Measurements from ENCODE around the gene HELZ. TPM values are rescaled to one million over a fixed set of nuclear protein-coding genes. Genes with fewer than 3 reads are reported as not detected.

HELZ gene
- total RNA-seq, 1 donor from 2014 or later, result 14.8 TPM

DNA sequence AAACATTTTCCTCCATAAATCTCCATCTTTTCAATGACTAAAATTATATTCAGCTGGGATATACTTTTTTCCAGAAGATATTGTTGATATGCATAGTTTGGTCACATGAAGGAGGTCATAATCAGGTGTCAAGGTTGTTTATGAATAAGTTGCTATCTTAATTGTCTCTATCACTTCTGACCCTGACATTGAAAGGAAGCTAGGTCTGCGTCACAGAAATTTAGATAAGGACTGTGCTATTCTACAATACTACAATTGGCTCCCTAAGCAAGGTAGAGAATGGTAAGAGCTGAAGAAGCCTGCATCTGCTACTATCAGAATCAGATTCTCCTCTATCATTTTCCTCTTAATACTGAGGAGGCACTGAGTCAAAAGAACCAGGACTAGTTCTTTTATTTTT, 133.2 kb downstream of the HELZ start:
- H3K36me3 ChIP-seq (ENCODE audit: control insufficient read depth, insufficient read depth, low read length), result peaks cover 3% of the 10 kb centered on the region
- no peaks in the 10 kb centered on the region for H3K27me3 ChIP-seq (ENCODE audit: control insufficient read depth, insufficient read depth, low read length)
- no peak overlapping the region for H3K4me3 ChIP-seq (ENCODE audit: low read depth, low read length)
- TF ChIP-seq CTCF (IDR thresholded peaks at IDR 0.05; ENCODE audit: insufficient read depth, low read length, poor library complexity, severe bottlenecking), result no peak
- no peak for DNase-seq (ENCODE audit: low read depth)

DNA sequence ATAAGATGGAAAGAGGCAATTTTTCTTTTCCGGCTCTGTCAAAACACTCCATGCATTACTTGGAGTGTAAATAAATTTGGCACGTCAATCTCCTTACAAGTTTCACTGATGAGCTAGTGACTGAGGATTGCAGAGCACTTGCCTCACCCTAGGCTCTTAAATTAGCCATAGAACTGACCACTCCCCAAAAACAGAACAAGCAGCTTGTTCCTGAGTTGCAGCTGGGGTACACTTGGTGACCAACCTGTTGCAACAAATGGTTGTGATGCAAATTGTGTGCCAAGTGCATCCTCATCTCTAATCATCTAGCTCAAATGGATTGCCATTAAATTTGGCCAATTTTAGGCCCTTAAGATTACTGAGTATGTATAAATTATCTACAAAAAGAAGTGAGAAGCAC, 133.7 kb downstream of the HELZ start:
- no peak for TF ChIP-seq CTCF (IDR thresholded peaks at IDR 0.05; ENCODE audit: insufficient read depth, low read length, poor library complexity, severe bottlenecking)
- H3K4me3 ChIP-seq (ENCODE audit: low read depth, low read length), result no peak overlapping the region
- DNase-seq (ENCODE audit: low read depth), result no peak
- H3K27me3 ChIP-seq (ENCODE audit: control insufficient read depth, insufficient read depth, low read length), result no peaks in the 10 kb centered on the region
- peaks cover 3% of the 10 kb centered on the region for H3K36me3 ChIP-seq (ENCODE audit: control insufficient read depth, insufficient read depth, low read length)

DNA sequence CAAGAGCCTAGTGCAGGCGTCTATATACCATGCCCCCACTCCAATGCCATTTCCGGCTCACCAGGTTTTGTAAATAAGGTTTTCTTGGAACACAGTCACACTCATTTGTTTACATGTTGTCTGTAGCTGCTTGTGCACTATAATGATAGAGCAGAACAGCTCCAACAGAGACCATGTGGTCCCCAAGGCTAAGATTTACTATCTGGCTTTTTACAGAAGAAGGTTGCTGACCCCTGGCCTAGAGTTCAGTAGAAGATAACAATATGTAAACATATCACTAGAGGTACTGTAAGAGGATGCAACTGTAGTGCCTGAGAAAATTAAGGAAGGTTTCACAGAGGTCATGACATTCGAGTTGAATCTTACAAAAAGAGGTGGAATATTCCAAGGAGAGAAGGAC, 134.4 kb downstream of the HELZ start:
- Histone ChIP-seq H3K4me3 (ENCODE audit: low read depth, low read length) (no peak overlapping the region), H3K36me3 (ENCODE audit: control insufficient read depth, insufficient read depth, low read length) (peaks cover 3% of the 10 kb centered on the region), H3K27me3 (ENCODE audit: control insufficient read depth, insufficient read depth, low read length) (no peaks in the 10 kb centered on the region)
- no peak for TF ChIP-seq CTCF (IDR thresholded peaks at IDR 0.05; ENCODE audit: insufficient read depth, low read length, poor library complexity, severe bottlenecking)
- no peak for DNase-seq (ENCODE audit: low read depth)

DNA sequence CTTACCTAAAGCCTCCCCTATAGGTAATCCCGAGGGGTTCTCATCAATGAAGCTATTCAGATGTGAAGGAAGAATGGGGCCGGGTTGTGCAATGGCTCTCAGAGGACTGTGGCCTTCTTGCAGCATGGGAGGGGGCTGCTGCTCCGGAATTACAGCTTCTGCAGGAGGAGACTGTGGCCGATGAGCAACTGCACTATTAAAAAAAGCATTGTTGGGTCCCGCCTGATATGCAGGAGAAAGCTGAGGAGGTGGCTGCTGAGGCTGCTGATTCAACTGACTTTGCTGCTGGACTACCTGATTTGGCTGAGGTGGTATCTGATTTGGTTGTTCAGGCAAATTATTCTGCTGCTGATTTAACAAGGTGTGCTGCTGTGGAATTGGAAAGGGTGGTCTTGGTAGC, 135.9 kb downstream of the HELZ start:
- H3K4me3 ChIP-seq (ENCODE audit: low read depth, low read length), result no peak overlapping the region
- DNase-seq (ENCODE audit: low read depth), result no peak
- no peaks in the 10 kb centered on the region for H3K27me3 ChIP-seq (ENCODE audit: control insufficient read depth, insufficient read depth, low read length)
- TF ChIP-seq CTCF (IDR thresholded peaks at IDR 0.05; ENCODE audit: insufficient read depth, low read length, poor library complexity, severe bottlenecking), result no peak
- H3K36me3 ChIP-seq (ENCODE audit: control insufficient read depth, insufficient read depth, low read length), result peaks cover 3% of the 10 kb centered on the region

DNA sequence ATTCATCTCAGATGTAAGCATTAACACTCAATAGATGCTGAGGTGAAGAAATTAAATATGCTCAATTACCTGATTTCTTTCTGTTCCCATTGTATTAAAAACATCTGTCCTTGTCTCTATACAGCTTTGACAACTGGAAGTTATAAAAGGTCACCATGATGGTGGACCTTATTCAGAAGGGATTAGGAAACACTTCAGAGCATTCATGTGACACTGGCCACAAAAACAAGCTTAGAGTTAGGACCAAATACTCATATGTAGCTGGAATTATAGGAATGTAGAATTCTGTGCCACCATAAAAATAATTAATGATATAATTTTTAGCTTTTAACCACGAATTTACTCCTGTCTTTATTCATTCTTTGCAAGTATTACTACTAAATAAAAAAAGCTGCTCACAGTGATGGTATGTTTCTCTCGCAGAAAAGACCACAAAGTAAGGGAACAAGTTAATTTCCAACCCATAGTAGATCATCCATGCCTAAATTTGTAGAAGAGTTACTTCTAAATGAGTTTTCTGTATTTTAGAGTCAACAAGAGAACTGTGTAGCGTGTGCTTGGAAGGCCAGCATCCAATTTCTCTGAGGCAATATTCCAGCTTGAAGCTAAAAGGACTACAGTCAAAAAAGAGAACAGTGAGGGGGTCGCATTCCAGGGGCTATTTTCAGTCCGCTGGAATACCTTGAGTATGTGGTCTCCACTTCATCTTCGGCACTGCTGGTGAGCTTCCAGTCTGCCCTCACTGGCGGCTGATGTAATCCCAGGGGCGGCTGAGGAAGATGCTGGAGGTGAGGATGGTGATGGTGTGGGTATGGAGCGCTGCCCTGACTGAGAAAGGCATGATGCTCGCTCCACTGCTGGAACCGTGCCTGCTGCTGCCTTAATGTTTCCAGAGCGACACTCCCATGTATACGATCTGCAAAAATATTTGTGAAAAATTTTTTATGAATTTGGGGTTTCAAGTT, 136.9 kb downstream of the HELZ start:
- no peak for TF ChIP-seq CTCF (IDR thresholded peaks at IDR 0.05; ENCODE audit: insufficient read depth, low read length, poor library complexity, severe bottlenecking)
- H3K4me3 ChIP-seq (ENCODE audit: low read depth, low read length), result no peak overlapping the region
- H3K36me3 ChIP-seq (ENCODE audit: control insufficient read depth, insufficient read depth, low read length), result peaks cover 3% of the 10 kb centered on the region
- H3K27me3 ChIP-seq (ENCODE audit: control insufficient read depth, insufficient read depth, low read length), result no peaks in the 10 kb centered on the region
- DNase-seq (ENCODE audit: low read depth), result no peak
